Ectodermal cell (in vitro differentiated cells): ENCODE results near the gene RAB11B.
"Not testable (repeated sequence)": the region's sequence is repeated elsewhere in the genome, so short reads cannot be mapped to it uniquely, and the experiment has no call there.

Experiments used
- H3K27ac ChIP-seq: 2 replicates; pipeline ENCODE4 v1.7.0; 2013; ENCODE audit warnings: mild to moderate bottlenecking, low read depth, low read length; ENCODE audit not compliant: insufficient read depth, poor library complexity, severe bottlenecking
- H3K27me3 ChIP-seq: 2 replicates; pipeline ENCODE4 v1.7.0; 2013; ENCODE audit warnings: mild to moderate bottlenecking, low read length; ENCODE audit not compliant: insufficient read depth, control insufficient read depth, poor library complexity, severe bottlenecking
- H3K36me3 ChIP-seq: one replicate; pipeline ENCODE4 v1.7.0; 2013; ENCODE audit warnings: low read length; ENCODE audit not compliant: control insufficient read depth, insufficient read depth
- H3K4me1 ChIP-seq: one replicate; pipeline ENCODE4 v1.7.0; 2013; ENCODE audit warnings: low read length; ENCODE audit not compliant: control insufficient read depth, insufficient read depth
- H3K4me3 ChIP-seq: 2 replicates; pipeline ENCODE4 v1.7.0; 2013; ENCODE audit warnings: low read depth, low read length, control low read depth; ENCODE audit not compliant: insufficient read depth
- H3K9me3 ChIP-seq: 2 replicates; pipeline ENCODE4 v1.7.0; 2013; ENCODE audit warnings: mild to moderate bottlenecking, low read length, moderate library complexity; ENCODE audit not compliant: control insufficient read depth
- WGBS, 2 experiments: methylation state at CpG; one replicate each; pipeline ENCODE4 v1.1.7; 2013; ENCODE audit warnings: missing lambda C conversion rate in 2 of 2; 5-methylcytosine and 5-hydroxymethylcytosine counted together

Gene RAB11B

DNA sequence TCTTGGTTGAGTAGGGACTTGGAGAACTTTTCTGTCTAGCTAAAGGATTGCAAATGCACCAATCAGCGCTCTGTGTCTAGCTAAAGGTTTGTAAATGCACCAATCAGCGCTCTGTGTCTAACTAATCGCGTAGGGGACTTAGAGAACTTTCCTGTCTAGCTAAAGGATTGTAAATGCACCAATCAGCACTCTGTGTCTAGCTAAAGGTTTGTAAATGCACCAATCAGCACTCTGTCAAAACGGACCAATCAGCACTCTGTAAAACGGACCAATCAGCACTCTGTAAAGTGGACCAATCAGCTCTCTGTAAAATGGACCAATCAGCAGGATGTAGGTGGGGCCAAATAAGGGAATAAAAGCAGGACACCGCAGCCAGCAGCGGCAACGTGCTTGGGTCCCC, 3.7 kb upstream of the RAB11B start:
- H3K9me3 ChIP-seq, H3K27ac ChIP-seq, H3K36me3 ChIP-seq, H3K4me3 ChIP-seq, H3K4me1 ChIP-seq, H3K27me3 ChIP-seq: not testable (repeated sequence)
- WGBS, 2 experiments, result 83 to 88% methylated on average over 9 of the region's 9 CpGs

GRCh38 chr19:8386990-8387389, 3.2 kb upstream of the RAB11B start:
- H3K4me3 ChIP-seq, result no peak overlapping the region
- H3K27ac ChIP-seq, result no peak overlapping the region
- H3K36me3 ChIP-seq, result no peaks in the 10 kb centered on the region
- 86% methylated on average over 4 of the region's 4 CpGs for WGBS, 2 experiments
- peaks cover 7% of the 10 kb centered on the region for H3K4me1 ChIP-seq
- H3K9me3 ChIP-seq, result no peaks in the 10 kb centered on the region
- no peaks in the 10 kb centered on the region for H3K27me3 ChIP-seq

GRCh38 chr19:8387688-8388611, 2.2 kb upstream of the RAB11B start:
- Histone ChIP-seq H3K9me3 (no peaks in the 10 kb centered on the region), H3K36me3 (no peaks in the 10 kb centered on the region), H3K4me3 (no peak overlapping the region), H3K27me3 (no peaks in the 10 kb centered on the region), H3K4me1 (peaks cover 8% of the 10 kb centered on the region), H3K27ac (no peak overlapping the region)
- WGBS, 2 experiments, result 92 to 94% methylated on average over 14 to 16 of the region's 16 CpGs

- no CpG with 5 or more reads among the region's 2 CpGs for WGBS, 2 experiments
- Histone ChIP-seq H3K27me3 (no peaks in the 10 kb centered on the region), H3K36me3 (no peaks in the 10 kb centered on the region), H3K27ac (no peak overlapping the region), H3K4me1 (peaks cover 8% of the 10 kb centered on the region), H3K4me3 (no peak overlapping the region), H3K9me3 (no peaks in the 10 kb centered on the region)
Measured at GRCh38 chr19:8388612-8388958, 1.6 kb upstream of the RAB11B start.

DNA sequence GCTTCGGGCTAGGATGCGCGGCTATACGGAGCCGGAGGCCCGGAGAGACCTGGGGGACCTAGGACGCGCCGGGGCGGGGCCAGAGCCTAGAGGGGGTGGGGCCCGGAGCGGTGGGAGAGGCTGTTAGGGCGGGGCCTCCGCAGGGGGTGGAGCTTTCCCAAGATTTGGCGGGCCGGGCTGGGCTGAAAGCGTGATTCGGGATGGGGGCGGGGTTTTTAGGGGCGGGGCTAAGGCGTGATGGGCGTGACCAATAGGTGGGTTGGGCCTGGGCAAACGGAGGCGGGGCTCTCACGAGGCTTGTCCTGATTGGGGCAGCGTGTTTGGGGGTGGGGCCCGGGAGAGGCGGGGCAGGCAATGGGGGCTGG, 439 bp downstream of the RAB11B start:
- WGBS, 2 experiments, result 0 to 1% methylated on average over 28 of the region's 28 CpGs
- Histone ChIP-seq H3K9me3 (no peaks in the 10 kb centered on the region), H3K27ac (peak overlapping the region; percentile 100), H3K4me1 (peaks cover 8% of the 10 kb centered on the region), H3K4me3 (peak overlapping the region; percentile 100), H3K27me3 (no peaks in the 10 kb centered on the region), H3K36me3 (no peaks in the 10 kb centered on the region)

GRCh38 chr19:8391198-8392016, 1.2 kb downstream of the RAB11B start:
- no peak overlapping the region for H3K27ac ChIP-seq
- H3K9me3 ChIP-seq, result no peaks in the 10 kb centered on the region
- H3K36me3 ChIP-seq, result no peaks in the 10 kb centered on the region
- 89% methylated on average over 23 of the region's 23 CpGs for WGBS, 2 experiments
- H3K27me3 ChIP-seq, result no peaks in the 10 kb centered on the region
- peaks cover 8% of the 10 kb centered on the region for H3K4me1 ChIP-seq
- H3K4me3 ChIP-seq, result peak overlapping the region; percentile 30

DNA sequence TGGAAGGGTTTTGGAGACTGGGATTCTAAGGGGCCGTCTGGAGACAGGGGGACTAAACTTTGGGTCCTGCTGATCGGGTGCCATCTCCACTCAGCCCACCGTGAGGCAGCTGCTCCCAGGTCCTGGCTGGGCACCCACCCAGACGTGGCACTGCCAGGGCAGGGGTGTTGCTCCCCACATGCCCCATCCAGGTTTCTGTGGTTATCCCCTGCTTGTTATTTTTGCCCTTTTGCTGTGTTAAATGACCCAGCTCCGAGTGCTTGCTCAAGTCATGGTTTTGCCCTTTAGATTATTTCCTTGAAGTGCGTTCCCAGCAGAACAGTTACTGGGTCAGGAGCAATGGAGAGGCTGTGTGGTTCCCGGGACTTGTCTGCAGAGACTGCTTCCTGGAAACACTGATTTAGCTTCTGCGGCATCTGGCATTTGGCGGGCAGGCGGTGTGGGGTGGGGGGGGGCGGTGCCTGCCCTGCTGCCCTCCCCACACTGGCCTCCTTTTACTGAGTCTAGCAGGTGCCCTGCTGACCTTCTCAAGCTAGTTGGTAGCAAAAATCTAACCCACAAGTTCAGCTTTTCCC, 1.9 kb downstream of the RAB11B start:
- H3K4me1 ChIP-seq, result peaks cover 10% of the 10 kb centered on the region
- H3K27me3 ChIP-seq, result no peaks in the 10 kb centered on the region
- H3K4me3 ChIP-seq, result no peak overlapping the region
- WGBS, 2 experiments, result 85 to 90% methylated on average over 11 of the region's 11 CpGs
- H3K9me3 ChIP-seq, result no peaks in the 10 kb centered on the region
- no peaks in the 10 kb centered on the region for H3K36me3 ChIP-seq
- peak overlapping the region; percentile 3 for H3K27ac ChIP-seq

DNA sequence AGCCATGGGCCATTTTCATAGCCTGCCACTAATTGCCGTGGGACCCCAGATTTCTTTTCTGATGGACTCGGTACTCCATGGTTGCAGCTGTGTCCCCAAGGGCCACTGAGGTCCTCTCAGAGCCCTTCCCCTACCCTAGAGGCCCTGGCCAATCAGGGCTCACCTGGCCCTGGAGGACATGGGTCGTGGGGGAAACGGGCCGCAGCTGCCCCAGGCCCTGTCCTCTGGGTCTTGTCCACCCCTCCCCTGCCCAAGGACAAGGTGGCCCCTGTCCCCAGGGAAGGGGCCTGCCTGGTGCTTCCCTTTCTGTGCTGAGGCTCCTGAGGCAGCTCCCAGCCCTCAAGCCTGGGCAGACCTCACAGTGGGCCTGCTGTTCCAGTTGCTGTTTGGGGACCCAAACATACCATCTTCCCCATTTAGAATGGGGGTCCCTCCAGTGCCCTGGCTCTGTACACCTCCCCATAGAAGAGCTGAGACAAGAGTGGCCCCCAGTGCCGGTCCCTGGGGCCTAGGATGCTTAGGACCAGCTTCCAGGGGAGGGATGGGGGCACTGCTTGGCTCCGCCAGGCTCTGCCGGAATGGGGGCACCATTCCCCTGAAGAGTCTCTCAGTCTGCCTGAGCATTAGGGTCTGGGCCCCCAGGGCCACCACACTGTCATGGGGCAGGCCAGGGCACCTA, 3.2 kb downstream of the RAB11B start:
- Histone ChIP-seq H3K4me3 (no peak overlapping the region), H3K36me3 (no peaks in the 10 kb centered on the region), H3K27me3 (no peaks in the 10 kb centered on the region), H3K9me3 (no peaks in the 10 kb centered on the region), H3K27ac (no peak overlapping the region), H3K4me1 (peaks cover 12% of the 10 kb centered on the region)
- 67 to 75% methylated on average over 8 of the region's 8 CpGs for WGBS, 2 experiments

GRCh38 chr19:8393871-8394250, 3.7 kb downstream of the RAB11B start:
- Histone ChIP-seq H3K4me1 (peaks cover 12% of the 10 kb centered on the region), H3K4me3 (no peak overlapping the region), H3K9me3 (no peaks in the 10 kb centered on the region), H3K27me3 (no peaks in the 10 kb centered on the region), H3K27ac (no peak overlapping the region), H3K36me3 (no peaks in the 10 kb centered on the region)
- 94 to 96% methylated on average over 8 of the region's 8 CpGs for WGBS, 2 experiments
